Activated CD4-positive, alpha-beta T cell treated with anti-CD3 and anti-CD28 coated beads, Interleukin-2, amount 50 U/mL, for 16 hours (primary cell): Measurements from ENCODE around the gene BHMT2.
A peak's percentile ranks its signal among the peaks of the same experiment; 100 is the strongest.

Experiments used
- DNase-seq: peaks from one replicate; pipeline ENCODE4 v3.0.0-alpha.2; 2020

BHMT2 gene

DNA sequence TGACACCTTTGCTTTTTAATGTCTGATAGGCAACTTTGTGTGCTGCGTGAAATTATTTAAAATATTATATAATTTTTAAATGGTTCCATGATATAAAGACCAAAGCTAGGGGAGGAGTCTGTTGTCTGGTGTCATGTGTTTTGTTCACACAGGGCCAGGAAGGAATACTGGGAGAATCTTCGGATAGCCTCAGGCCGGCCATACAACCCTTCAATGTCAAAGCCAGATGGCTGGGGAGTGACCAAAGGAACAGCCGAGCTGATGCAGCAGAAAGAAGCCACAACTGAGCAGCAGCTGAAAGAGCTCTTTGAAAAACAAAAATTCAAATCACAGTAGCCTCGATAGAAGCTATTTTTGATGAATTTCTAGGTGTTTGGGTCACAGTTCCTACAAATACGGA, 61.2 kb downstream of the BHMT2 start:
- no peak for DNase-seq

DNA sequence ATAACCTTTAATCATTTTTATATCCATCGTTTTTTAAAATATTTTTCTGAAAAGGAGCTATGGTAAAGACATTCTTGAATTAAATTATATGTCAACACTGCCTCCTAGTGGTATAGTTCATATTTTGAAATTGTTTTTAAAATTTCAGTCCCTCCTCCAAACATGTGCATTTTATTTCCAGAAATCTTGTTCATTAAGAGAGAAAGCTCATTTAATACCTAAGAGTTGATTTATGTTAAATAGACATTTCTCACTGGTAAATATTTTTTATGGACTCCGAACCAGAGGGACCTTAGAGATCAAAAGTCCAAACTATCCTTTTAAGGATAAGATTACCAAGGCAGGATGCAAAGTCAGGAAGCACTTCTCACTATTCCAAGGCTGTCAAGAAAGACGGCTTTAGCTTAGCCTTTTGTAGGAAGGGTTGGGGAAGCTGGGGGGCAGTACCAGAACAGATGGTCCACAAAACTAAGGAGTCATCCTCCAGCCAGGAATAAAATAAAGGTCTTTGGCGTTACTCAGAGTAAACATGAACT, 63.6 kb downstream of the BHMT2 start:
- peak; percentile 48 for DNase-seq

DNA sequence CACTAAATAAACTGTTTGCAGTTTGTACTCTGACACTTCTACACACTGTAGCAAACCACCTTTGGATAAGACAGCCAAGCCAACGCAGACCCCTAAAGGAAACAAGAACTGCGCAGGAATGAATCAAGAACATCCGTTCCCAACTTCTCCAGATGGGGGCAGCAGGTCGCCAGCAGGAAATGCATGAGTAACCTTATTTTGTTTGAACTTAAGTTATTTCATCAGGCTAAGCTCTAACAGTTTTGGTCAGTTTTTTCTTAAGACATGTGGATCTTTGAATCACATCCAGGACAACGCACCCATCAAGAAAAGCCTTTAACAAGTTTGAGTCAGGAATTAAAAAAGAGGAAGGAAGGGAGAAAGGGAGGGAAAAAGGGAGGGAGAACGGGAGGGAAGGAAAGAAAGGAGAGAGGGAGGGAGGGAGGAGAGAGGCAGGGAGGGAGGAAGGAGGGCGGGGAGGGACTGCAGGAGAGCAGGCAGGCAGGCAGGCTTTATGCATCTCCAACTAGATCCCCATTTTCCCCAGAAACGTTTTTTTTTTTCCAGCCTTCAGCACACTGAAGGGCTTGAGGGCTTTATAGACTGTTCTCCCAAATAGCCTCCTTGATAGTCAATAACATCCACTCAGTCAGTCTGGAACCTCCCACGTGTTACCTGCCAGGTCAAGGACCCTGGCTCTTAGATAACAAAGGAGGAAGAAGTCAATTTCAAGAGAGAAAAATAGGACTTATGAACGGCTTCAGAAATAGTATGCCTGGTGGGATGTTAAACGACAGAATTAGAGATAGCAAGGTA, 64.3 kb downstream of the BHMT2 start:
- peak; percentile 70 for DNase-seq

DNA sequence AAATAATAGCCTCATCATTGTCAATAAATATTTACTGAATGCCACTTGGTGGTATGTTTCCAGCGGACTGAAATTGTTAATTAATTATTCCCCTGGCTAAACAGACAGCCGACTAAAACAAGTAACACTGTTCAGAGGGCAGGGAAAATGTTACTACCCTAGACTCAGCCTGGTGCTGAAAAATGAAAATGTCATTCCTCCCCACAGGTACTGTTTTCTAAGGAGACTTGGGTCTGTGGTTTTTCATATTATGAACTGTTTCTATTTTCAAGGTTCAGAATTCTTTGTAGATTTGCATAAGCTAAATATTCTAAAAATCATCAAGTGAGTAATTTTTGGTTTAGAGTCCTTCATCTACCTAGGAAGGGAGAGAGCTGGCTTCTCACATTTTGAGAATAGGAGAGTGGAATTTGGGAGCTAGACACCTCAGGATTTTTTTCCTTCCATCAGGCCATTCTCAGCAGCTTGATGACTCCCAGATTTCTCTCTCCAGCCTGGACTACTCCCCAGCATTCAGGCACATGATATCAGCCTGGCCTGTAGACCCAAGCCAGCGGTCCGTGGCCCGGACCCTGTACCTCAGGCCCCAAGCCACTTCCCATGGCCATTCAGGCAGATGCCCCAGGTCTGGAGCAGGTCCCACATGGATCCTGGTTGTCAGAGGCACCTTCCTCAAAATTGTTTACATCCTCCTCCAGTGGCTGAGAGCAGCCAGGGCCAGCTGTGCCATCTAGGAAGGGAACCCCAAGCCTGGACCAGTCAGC, 66.4 kb downstream of the BHMT2 start:
- no peak for DNase-seq

DNA sequence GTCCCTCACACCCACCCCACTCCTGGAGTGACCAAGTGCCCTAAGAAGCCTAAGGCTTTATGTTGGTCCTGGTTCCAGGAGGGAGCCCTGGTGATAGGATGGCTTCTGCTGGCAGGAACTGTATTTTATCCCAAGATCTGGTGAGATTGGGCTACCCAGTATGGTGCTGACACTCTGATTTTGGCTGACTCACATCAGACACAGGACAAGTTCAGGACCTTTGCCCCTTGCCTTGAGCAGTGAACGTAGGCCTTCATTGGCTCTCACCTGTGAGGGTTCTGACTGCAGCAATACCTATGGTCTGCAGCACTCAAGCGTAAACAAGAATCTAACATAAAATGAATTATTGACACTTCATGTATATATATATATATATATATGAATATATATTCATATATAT, 67.1 kb downstream of the BHMT2 start:
- no peak for DNase-seq
